Measurements from ENCODE around the gene ABI3.
"Not testable (repeated sequence)": the region's sequence is repeated elsewhere in the genome, so short reads cannot be mapped to it uniquely, and the experiment has no call there.

GRCh38 chr17:49185381-49185780, 25.1 kb upstream of the ABI3 start:
- not testable (repeated sequence) for TF ChIP-seq CTCF (IDR thresholded peaks at IDR 0.05); ZFX (IDR thresholded peaks at IDR 0.05; ENCODE audit: borderline replicate concordance)
